ENCODE data around the gene RNASEL.

GRCh38 chr1:182629499-182630096 lies 40.5 kb upstream of the RNASEL start:
- TF ChIP-seq CTCF (IDR thresholded peaks at IDR 0.05) (no peak), POLR2A (IDR thresholded peaks at IDR 0.05) (no peak)
